Iris pigment epithelial cell (primary cell): ENCODE measurements around the gene FYCO1.

Source experiments
- DNase-seq: peaks from one replicate; pipeline ENCODE4 v3.0.0-alpha.2; 2011; ENCODE audit warnings: low read depth

FYCO1 gene

GRCh38 chr3:45943207-45943846, 52.3 kb downstream of the FYCO1 start, which contains the start of gene CXCR6:
CXCR6 (plus strand) TSS chr3:45943464; CDS start chr3:45946482, 3,018 bp downstream.
- DNase-seq, result peak; percentile 55

DNA sequence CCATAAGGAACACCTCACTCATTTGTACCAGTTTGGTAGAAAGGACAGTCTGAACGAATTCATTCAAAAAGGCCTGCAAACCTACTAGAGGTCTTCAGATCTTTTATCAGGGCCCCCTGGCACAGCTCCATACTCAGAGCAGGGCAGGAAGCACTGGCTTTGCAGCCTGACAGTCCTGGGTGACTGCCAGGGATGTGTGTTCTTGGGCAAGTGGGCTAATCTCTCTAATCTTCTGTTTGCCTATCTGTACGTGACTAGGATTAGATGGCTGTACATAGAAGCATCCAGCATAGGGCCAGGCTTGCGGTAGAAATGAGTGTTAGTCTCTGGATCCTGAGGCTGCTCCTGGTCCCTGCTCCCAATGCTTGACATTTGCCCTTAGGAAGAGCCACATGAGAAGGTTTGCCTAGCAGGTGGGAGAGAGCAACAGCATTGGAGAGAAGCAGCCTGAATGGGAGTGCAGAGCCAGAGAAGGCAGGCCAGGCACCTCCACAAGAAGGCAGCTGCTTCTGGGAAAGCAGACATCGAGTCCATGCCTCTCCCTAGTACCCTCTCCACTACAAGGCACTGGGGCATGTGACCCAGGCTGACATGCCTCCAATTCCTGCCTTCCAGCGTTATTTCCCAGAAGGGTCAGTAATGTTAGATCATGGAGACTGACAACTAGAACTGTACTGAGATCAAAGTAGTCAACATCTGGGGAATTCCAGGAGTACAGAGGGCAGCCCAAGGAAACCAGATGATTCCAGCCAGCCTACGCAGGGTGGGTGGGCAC, 53.4 kb downstream of the FYCO1 start:
- peak; percentile 62 for DNase-seq

GRCh38 chr3:45940781-45941365, 54.8 kb downstream of the FYCO1 start:
- DNase-seq, result no peak

DNA sequence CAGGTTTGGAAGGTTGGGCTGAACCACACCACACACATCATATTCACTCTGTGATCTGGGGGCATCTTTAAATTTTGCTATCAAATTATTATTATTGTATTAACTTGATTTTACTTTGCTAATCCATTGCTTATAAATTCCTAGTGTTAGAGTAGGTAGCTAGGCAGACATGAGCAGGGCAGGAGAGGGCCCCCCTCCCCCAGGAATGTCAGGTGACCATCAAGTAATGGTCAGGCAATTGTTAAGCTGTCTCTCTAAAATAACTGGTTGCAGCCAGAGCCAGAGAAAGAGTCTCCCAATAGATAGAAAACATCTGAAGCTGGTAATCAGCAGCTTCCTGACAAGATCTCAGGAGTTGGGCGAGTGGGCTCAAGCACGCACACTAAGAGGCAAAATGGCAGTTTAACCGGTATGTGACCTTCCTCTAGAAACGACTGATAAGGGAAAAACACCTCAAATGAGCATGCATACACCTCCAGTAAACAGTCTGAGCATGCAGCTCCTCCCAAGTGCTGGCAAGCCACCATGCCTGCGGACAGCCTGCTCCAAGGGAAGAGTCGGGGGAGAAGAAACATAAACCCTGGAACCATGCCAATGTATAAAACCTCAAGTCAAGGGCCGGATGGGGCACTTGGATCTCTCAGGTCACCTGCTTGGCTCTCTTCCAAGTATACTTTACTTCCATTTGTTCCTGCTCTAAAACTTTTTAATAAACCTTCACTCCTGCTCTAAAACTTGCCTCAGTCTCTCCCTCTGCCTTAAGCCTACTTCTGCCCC, 55.4 kb downstream of the FYCO1 start:
- DNase-seq, result no peak

GRCh38 chr3:45939341-45939771, 56.3 kb downstream of the FYCO1 start:
- no peak for DNase-seq

DNA sequence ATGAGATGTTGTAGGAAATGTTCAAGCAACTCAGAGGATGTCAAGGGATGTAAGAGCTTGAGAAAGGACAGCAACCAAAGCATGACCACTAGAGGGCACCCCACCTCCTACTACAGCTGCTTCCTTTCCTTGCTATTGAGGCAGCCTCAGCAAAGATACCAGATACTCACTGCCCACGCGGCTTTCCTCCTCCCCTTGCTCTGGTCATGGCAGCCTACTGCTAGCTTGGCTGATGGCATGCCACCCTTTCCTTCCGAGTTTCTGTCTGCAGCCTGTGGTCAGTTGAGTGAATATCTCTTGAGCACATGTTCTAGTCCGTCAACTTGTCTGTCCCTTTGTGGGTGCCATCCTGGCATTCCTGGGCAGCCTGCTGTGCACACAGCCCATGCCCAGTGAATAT, 56.8 kb downstream of the FYCO1 start:
- peak; percentile 91 for DNase-seq

- DNase-seq, result no peak
Measured at GRCh38 chr3:45938043-45938435, 57.6 kb downstream of the FYCO1 start.

GRCh38 chr3:45937206-45938042, 58.2 kb downstream of the FYCO1 start:
- no peak for DNase-seq

GRCh38 chr3:45936261-45936660, 59.4 kb downstream of the FYCO1 start:
- DNase-seq, result no peak

- DNase-seq, result no peak
Measured at GRCh38 chr3:45933591-45933990, 62.0 kb downstream of the FYCO1 start.

DNA sequence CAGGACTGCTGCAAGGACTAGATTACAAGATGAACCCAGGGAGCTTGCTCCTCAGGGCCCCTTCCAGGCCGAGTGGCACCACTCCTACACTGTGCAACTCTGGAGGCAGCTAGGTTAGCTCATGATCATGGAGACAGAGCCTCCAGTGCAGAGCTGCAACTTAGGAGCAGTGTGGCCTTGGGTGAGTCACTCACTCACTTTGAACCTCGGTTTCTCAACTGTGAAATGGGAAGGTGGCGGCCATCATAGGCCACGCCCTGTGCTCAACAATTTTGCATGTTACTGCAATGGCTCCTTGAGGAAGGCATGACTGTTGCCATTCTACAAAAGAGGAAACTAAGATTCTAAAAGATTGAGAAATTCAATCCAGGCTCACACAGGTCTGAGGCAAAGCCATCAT, 63.5 kb downstream of the FYCO1 start:
- DNase-seq, result no peak

DNA sequence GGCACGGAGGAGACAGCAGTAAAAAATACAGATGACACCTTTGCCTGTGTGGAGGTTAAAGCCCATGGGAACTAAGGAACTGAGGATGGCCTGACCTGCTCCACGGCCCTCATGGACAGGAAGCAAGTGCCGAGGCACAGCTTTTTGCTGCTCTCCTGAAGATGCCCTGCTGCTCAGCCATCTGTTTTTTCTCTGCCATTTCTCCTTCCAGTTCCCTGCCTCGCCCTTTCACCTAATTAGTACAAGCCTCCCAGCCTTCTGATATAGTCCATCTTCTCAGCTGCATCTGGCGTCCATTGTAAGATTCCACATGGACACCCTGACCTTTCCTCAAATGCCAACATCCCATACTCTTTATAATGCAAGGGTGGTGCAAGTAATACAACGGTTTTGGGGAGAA, 64.1 kb downstream of the FYCO1 start:
- DNase-seq, result no peak

DNA sequence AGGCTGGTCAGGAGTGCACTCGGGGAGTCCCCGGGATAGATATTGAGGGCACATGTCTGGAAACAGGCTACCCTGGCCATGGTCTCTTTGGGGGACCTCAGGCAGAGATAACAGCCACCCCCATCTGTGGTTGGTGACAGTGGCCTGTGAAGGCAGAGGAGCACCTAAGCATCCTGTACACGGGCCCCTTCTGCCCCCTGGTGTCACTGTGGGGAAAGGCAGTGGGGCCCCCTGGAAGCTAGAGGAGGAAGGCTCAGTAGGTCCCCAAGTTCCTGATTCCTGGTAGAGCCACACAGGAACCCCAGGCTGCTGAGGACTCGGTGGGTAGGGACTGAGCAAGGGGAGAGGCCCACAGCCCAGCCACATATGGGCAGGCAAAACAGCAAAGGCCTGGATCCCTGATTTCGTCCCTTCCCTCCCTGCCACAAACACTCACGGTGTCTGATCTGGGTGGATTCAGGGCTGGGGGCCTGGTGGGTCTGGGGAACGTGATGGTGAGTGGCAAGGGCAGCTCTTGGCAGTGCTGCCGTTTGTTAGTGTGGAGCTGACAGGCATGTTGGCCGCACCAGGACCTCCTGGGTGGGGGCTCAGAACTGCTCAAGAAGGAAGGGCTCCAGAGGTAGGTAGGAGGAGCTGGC, 66.5 kb downstream of the FYCO1 start:
- DNase-seq, result peak; percentile 33

- DNase-seq, result no peak
Measured at GRCh38 chr3:45927881-45928280, 67.7 kb downstream of the FYCO1 start.

GRCh38 chr3:45923755-45924154, 71.9 kb downstream of the FYCO1 start:
- DNase-seq, result peak; percentile 34

- DNase-seq, result no peak
Measured at GRCh38 chr3:45922950-45923590, 72.6 kb downstream of the FYCO1 start.

DNA sequence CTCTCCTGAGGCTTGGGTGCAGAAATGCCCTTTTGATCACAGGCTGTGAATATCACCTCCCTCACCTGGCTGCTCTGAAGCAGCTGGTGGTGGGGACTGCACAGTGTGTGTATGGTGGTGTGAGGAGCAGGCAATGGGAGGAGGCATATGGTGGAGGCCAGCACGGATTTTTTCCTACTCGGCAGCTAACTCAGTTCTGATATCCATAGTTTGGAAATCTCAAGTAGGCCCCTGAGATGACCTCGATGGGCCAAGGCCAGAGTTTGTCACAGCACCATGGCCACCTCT, 73.6 kb downstream of the FYCO1 start:
- DNase-seq, result no peak

DNA sequence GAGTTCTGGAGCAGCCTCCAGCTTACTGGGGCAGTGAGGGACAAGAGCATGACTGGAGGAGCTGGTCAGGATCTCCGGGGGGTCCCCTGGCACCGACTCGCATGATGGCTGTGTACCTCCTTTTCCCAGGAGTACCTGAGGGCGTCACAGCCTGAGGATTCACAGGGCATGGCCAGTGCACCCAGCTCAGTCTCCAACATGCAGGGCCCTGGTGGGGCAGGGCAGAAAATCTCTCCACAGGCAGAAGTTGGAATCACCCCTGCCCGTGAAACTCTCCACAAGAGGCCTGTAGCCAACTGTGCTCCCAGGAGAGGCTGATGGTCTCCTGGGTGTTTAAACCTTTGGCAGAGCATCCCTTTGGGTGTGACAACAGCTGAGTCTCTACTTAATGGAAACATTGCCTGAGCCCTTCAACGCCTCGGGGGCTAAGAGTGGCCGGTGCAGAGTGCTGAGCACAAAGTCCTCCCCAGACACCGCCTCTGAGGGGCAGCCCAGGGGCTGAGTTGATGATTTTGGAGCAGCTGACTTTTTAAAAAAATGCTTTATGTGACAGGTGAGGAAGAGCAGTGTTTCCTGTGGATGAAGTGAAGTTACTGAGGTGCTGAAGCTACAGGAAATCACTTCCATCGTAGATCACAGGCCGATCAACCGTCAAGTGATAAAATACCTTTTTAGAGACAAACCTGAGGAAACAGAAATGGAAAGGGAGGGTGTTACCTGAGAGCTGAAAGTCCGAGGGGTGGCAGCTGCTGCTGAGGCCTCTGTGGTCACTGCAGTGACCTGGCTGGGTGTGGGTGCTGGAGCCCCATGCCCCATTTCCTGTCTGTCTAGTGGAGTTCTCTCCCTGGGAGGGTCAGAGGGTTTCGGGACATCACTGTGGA, 74.2 kb downstream of the FYCO1 start:
- no peak for DNase-seq

DNA sequence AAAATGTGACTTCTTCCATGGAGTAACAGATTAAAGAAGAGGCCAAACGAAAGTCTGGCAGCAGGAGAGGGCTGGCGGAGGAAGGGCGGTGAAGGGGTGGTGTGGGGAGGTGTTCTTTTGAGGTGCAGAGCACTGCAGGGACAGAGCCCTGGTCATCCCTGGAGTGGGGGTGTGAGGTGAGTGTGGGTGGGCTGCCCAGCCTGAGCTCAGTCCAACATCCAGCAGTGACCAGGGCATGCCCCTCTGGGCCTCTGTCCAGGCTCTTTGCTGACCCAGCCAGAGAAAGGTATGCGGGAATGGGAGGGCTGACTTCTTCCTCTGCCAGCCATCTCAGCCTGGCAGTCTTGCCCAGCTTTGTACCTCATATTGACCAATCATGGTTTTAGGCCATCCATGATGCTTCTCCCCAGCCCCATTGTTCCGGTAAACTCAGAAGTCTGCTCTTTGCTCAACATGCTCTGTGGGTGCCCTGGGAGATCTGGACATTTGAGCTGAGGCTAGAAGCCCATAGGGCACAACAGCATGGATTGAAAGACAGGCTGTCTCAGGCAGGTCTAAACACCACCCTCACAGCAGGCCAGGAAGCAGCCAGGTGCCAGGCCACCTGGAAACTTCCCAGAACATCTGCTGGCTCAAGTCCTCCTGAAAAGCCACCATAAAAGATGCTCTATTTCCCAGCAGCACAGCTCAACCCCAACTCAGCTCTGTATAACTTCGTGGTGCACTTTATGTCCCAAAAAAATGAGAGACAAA, 78.3 kb downstream of the FYCO1 start:
- DNase-seq, result no peak
